SJCRH30 (cell line): ENCODE results near the gene PLIN3. TPM values are rescaled to one million over a fixed set of nuclear protein-coding genes. Genes with fewer than 3 reads are reported as not detected.

Source experiments
- DNase-seq, 2 experiments: peaks; one replicate each; pipeline ENCODE4 v3.0.0-alpha.2; 2015 to 2020
- H3K27ac ChIP-seq: fragments of 250-450 bp; sonication (Bioruptor Pico); 2 replicates; pipeline ENCODE4 v1.5.1; 2020; ENCODE audit warnings: mild to moderate bottlenecking, moderate library complexity
- H3K27me3 ChIP-seq: fragments of 250-450 bp; sonication (Bioruptor Pico); 2 replicates; pipeline ENCODE4 v1.5.1; 2020; ENCODE audit warnings: mild to moderate bottlenecking, moderate library complexity
- H3K36me3 ChIP-seq: fragments of 250-450 bp; sonication (Bioruptor Pico); 2 replicates; pipeline ENCODE4 v1.5.1; 2020; ENCODE audit warnings: mild to moderate bottlenecking, moderate library complexity
- H3K4me1 ChIP-seq: fragments of 250-450 bp; sonication (Bioruptor Pico); 2 replicates; pipeline ENCODE4 v1.5.1; 2020; ENCODE audit warnings: mild to moderate bottlenecking, moderate library complexity
- H3K4me3 ChIP-seq: fragments of 250-450 bp; sonication (Bioruptor Pico); 2 replicates; pipeline ENCODE4 v1.5.1; 2020; ENCODE audit warnings: mild to moderate bottlenecking, moderate library complexity
- H3K9me3 ChIP-seq: fragments of 250-450 bp; sonication (Bioruptor Pico); replicated peaks from 2 replicates; pipeline ENCODE4 v1.5.1; 2020; ENCODE audit warnings: mild to moderate bottlenecking, moderate library complexity
- total RNA-seq: library from RNA; depleted of rRNA; stranded (reverse); fragments of >200 nt; shearing (Covaris generic); gene quantifications from 2 replicates; pipeline ENCODE4 v1.2.3, GENCODE V29; 2014; rRNA removed

The PLIN3 gene
- total RNA-seq, result 49.0 and 50.1 TPM in 2 replicates

GRCh38 chr19:4867534-4868285 is at the start of gene PLIN3:
Gene PLIN3 (minus strand): TSS chr19:4867667. CDS start chr19:4861394, 6,273 bp downstream.
- Histone ChIP-seq H3K4me3 (peak within 1 kb of the TSS; percentile 67), H3K9me3 (no peaks in the 10 kb centered on the region), H3K27ac (peak within 1 kb of the TSS; percentile 6; the same call in 1 of the 2 replicates), H3K27me3 (no peaks in the 10 kb centered on the region), H3K36me3 (no peaks in the 10 kb centered on the region), H3K4me1 (peaks cover 13% of the 10 kb centered on the region)
- DNase-seq, result peak; percentile 95 to 98

- no peaks in the 10 kb centered on the region for H3K27me3 ChIP-seq
Measured at GRCh38 chr19:4916292-4917082, 49.0 kb upstream of the PLIN3 start.

GRCh38 chr19:4914736-4915501 is 47.5 kb upstream of the PLIN3 start:
- Histone ChIP-seq H3K9me3 (no peaks in the 10 kb centered on the region), H3K4me3 (no peak overlapping the region), H3K27me3 (no peaks in the 10 kb centered on the region), H3K36me3 (peaks cover 87% of the 10 kb centered on the region), H3K27ac (peak overlapping the region; percentile 57), H3K4me1 (peaks cover 30% of the 10 kb centered on the region)
- DNase-seq, result peak; percentile 79 to 80

More at GRCh38 chr19:4916292-4917082, 49.0 kb upstream of the PLIN3 start:
- Histone ChIP-seq H3K4me1 (peaks cover 28% of the 10 kb centered on the region), H3K27ac (no peak overlapping the region), H3K9me3 (no peaks in the 10 kb centered on the region), H3K36me3 (peaks cover 91% of the 10 kb centered on the region), H3K4me3 (no peak overlapping the region)
- DNase-seq, result no peak

DNA sequence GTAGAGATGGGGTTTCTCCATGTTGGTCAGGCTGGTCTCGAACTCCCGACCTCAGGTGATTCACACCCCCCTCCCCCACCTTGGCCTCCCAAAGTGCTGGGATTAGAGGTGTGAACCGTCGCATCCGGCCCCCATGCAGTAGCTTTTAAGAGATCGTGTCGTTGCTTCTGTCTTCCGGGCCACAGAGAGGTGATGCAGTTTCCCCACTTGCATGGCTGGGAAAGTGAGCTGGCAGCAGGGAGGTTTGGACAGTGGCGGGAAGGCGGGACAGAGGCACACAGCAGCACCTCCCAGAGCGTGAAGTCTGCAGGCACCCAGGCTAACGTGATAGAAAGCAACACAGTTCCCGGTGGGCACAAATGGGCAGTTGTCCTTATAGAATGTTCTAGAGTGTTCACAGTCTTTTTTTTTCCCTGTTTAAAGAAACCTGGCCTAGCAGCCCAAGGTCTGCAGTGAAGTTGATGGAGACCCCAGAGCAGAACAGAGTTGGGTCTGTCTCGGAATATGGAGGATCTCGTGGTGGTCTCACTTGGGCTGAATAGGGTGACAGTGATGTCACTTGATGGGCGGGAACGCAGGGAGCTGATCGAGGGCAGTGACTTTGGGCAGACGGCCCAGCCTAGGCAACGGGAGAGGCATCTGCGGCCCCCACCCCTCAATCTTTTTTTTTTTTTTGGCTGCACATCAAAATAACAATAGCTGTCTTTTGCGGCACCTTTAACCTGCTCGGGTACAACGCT is 46.7 kb upstream of the PLIN3 start:
- peaks cover 30% of the 10 kb centered on the region for H3K4me1 ChIP-seq
- no peak for DNase-seq
- H3K27ac ChIP-seq, result no peak overlapping the region
- peaks cover 80% of the 10 kb centered on the region for H3K36me3 ChIP-seq
- H3K27me3 ChIP-seq, result no peaks in the 10 kb centered on the region
- no peaks in the 10 kb centered on the region for H3K9me3 ChIP-seq
- H3K4me3 ChIP-seq, result no peak overlapping the region

GRCh38 chr19:4911786-4912672 is 44.6 kb upstream of the PLIN3 start:
- Histone ChIP-seq H3K4me3 (peak overlapping the region; percentile 97), H3K4me1 (peaks cover 44% of the 10 kb centered on the region), H3K27me3 (no peaks in the 10 kb centered on the region), H3K36me3 (peaks cover 62% of the 10 kb centered on the region), H3K27ac (no peak overlapping the region), H3K9me3 (no peaks in the 10 kb centered on the region)
- peak; percentile 45 to 62 for DNase-seq

GRCh38 chr19:4911314-4911713 is 43.8 kb upstream of the PLIN3 start:
- H3K27ac ChIP-seq, result no peak overlapping the region
- H3K36me3 ChIP-seq, result peaks cover 56% of the 10 kb centered on the region
- H3K27me3 ChIP-seq, result no peaks in the 10 kb centered on the region
- H3K9me3 ChIP-seq, result no peaks in the 10 kb centered on the region
- DNase-seq, result no peak
- peak overlapping the region; percentile 97 for H3K4me3 ChIP-seq
- H3K4me1 ChIP-seq, result peaks cover 44% of the 10 kb centered on the region

DNA sequence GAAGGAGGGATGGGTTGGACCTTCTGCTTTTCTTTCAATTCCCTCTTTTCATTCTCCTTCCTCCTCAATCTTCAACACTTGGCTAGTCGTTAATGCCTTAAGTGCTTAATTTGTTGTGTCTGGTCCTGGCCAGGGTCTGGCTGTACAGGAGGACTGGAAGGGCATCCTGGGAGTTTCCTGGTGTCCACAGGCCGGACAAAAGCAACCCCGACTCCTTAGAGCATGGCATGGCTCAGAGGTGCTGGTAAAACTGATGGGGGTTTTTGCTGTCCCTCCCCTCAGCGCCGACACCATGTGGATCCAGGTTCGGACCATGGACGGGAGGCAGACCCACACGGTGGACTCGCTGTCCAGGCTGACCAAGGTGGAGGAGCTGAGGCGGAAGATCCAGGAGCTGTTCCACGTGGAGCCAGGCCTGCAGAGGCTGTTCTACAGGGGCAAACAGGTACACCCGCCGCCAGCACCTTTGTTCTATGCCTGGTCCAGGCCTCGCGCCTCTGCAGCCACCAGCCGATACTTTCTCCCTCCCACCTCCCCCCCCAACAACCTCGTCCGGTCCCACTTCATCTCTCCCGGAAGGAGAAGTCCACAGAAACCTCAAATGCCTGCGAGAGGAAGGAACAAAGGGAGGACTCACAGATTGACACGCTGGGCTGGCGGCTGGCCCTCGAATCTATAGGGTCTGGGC is 43.3 kb upstream of the PLIN3 start:
- Histone ChIP-seq H3K4me1 (peaks cover 43% of the 10 kb centered on the region), H3K27me3 (no peaks in the 10 kb centered on the region), H3K36me3 (peaks cover 50% of the 10 kb centered on the region), H3K27ac (peak overlapping the region; percentile 19; the same call in 1 of the 2 replicates), H3K9me3 (no peaks in the 10 kb centered on the region), H3K4me3 (peak overlapping the region; percentile 97)
- peak; percentile 21 to 45 for DNase-seq

DNA sequence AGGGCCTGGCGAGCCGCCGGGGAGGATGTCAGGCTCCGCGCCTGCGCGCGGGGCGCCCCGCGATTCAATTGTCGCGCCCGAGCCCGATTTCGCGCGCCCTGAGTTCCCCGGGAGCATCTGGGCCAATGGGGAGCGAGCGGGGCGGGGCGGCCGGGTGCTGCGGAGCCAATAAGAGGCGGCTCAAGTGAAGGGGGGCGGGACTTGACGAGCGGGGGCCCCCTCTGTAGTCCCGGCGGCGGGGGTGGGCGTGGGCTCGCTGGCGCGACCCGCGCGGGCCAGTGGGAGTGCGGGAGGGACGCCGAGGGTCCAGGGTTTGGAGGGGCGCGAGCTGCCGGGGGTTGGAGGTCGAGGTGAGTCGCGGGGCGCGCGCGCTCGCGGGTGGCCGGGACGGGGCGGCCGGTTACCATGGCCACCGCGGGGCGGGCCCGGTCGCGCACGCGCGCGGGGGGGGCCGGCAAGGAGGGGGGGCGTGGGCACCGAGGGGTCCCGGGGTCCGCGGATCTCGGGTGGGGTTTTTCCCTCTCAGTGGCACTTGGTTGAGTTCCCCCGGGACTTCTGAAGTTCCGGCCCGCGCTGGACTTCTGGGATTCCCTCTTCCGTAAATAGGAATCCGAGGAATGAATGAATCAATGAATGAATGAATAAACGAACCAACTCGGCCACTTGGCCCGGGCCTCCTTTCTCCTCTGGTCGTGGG is 42.6 kb upstream of the PLIN3 start:
- H3K4me1 ChIP-seq, result peaks cover 36% of the 10 kb centered on the region
- peak overlapping the region; percentile 97 for H3K4me3 ChIP-seq
- no peaks in the 10 kb centered on the region for H3K27me3 ChIP-seq
- H3K9me3 ChIP-seq, result no peaks in the 10 kb centered on the region
- H3K36me3 ChIP-seq, result peaks cover 43% of the 10 kb centered on the region
- H3K27ac ChIP-seq, result peak overlapping the region; percentile 94
- DNase-seq, result peak; percentile 95

DNA sequence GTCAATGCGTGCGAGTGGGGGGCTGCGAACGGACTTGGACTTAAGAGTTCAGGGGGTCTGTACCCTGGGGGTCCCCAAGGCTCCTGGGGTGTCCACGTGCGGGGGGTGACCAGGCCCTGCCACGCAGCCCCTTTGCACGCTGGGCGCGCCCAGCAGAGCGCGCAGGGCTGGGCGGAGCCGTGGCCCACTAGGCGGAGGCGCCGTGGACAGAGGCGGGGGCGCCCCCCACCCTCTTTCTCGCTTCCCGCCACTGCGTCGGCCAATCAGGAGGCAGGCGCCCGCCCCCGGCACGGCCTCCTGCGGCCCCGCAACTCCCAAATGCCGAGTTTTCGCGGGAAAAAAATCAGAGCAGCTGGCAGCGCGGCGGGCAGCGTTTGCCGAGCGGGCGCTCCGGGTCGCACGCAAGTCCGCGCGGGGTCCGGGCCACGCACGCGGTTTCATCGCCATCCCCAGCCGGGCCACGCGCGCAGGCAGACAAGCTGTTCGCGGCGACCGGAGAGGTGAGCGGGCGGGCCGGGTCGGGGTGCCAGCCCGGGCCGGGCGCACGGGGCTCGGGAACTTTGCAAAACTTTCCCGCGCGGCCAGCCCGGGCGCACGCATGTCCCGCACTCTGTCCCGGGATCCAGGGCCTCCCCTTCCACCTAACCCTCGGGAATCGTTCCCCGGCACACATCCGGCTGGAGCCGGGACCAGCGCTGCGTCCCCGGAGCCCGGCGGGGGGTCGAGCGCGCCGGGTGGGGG is 41.9 kb upstream of the PLIN3 start, which contains the start of gene UHRF1:
UHRF1 (plus strand) TSS at position 346 of the 741 bp plus-strand sequence. CDS start 1,385 bp downstream, outside the sequence.
- H3K4me1 ChIP-seq, result peaks cover 30% of the 10 kb centered on the region
- no peaks in the 10 kb centered on the region for H3K9me3 ChIP-seq
- peak within 1 kb of the TSS; percentile 97 for H3K4me3 ChIP-seq
- H3K27ac ChIP-seq, result peak within 1 kb of the TSS; percentile 94
- no peaks in the 10 kb centered on the region for H3K27me3 ChIP-seq
- peak; percentile 90 for DNase-seq
- peaks cover 38% of the 10 kb centered on the region for H3K36me3 ChIP-seq

- peak overlapping the region; percentile 94 for H3K27ac ChIP-seq
- no peaks in the 10 kb centered on the region for H3K27me3 ChIP-seq
- H3K9me3 ChIP-seq, result no peaks in the 10 kb centered on the region
- peaks cover 27% of the 10 kb centered on the region for H3K4me1 ChIP-seq
- peak; percentile 70 to 72 for DNase-seq
- peaks cover 32% of the 10 kb centered on the region for H3K36me3 ChIP-seq
- peak overlapping the region; percentile 97 for H3K4me3 ChIP-seq
Measured at GRCh38 chr19:4908781-4909155, 41.3 kb upstream of the PLIN3 start.

- H3K36me3 ChIP-seq, result peaks cover 30% of the 10 kb centered on the region
- DNase-seq, result peak; percentile 78 to 88
- H3K27me3 ChIP-seq, result no peaks in the 10 kb centered on the region
Measured at GRCh38 chr19:4908360-4908759, 40.9 kb upstream of the PLIN3 start.

DNA sequence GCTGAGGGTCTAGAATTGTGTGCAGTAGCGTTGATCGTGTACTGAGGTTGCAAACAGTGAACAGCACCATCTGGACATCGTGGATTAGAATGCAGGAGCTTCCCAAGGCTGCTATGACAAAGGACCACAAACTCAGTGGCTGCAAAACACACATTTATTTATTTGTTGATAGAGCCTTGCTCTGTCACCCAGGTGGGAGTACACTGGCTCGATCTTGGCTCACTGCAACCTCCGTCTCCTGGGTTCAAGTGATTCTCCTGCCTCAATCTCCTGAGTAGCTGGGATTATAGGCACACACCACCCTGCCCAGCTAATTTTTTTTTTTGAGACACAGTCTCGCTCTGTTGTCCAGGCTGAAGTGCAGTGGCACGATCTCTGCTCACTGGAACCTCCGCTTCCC is 39.5 kb upstream of the PLIN3 start:
- Histone ChIP-seq H3K36me3 (peaks cover 17% of the 10 kb centered on the region), H3K27me3 (no peaks in the 10 kb centered on the region), H3K9me3 (no peaks in the 10 kb centered on the region), H3K27ac (no peak overlapping the region), H3K4me3 (no peak overlapping the region), H3K4me1 (peaks cover 20% of the 10 kb centered on the region)
- no peak for DNase-seq

More at GRCh38 chr19:4908360-4908759, 40.9 kb upstream of the PLIN3 start:
- peak overlapping the region; percentile 97 for H3K4me3 ChIP-seq
- H3K27ac ChIP-seq, result peak overlapping the region; percentile 94
- peaks cover 27% of the 10 kb centered on the region for H3K4me1 ChIP-seq
- no peaks in the 10 kb centered on the region for H3K9me3 ChIP-seq
